ENCODE measurements around the gene MGAT5B. TPM values are rescaled to one million over a fixed set of nuclear protein-coding genes. Genes with fewer than 3 reads are reported as not detected.

Gene MGAT5B
- total RNA-seq, 1 donor from 2014 or later = 7.5 TPM

DNA sequence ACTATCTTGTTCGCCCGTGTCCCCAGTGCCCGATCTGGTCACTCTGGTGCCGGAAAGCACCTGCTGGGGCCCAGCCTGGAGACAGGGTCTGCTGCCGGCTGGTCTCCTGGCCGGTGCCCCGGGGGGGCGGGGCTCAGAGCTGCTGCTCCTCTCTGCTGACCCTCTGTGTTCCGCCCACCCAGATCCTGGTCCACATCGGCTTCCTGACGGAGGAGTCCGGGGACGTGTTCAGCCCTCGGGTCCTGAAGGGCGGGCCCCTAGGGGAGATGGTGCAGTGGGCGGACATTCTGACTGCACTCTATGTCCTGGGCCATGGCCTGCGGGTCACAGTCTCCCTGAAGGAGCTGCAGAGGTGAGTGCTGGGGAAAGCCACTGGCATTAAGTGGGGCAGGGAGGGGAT, 37.6 kb downstream of the MGAT5B start:
- DNase-seq (ENCODE audit: low read depth) = no peak
- H3K4me3 ChIP-seq (ENCODE audit: low read depth, low read length) = no peak overlapping the region
- no peak for TF ChIP-seq CTCF (conservative IDR thresholded peaks at IDR 0.05; ENCODE audit: low read depth, low read length)

DNA sequence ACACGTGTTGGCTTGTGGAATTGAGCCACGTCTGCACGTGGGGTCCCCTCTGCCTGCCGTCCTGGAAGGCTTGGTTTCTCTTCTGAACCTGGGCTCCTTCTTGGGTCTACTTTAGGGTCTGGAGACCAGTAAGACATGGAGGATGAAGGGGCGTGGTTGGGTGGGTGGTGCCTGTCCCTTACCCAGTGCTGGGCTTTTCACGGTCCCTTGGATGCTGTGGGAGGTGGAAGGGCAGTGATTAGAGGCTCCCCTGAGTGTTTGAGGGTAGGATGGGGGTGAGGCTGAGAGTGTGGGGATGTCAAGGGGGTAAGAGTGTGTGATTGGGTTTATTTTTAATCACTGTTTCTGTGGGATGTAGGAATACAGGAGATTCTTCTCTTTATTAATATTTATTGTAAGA, 38.3 kb downstream of the MGAT5B start:
- DNase-seq (ENCODE audit: low read depth) = no peak
- no peak for TF ChIP-seq CTCF (conservative IDR thresholded peaks at IDR 0.05; ENCODE audit: low read depth, low read length)
- no peak overlapping the region for H3K4me3 ChIP-seq (ENCODE audit: low read depth, low read length)

DNA sequence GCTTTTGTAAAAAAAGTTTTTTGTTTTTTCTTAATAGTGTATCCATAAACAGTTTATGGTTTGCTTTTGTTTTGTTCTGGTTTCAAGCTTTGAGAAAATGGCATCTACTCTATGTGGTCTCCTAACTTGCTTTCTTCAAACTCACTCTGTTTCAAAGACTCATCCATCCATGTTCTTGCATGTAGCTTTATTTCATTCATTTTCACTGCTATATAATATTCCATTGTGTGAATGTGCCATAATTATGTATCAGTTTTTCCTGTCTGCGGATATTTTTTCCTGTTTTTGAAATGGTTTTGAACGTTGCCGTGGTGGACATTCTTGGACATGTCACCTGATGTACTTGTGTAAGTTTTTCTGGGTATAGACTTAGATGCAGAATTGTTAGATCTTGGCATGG, 39.1 kb downstream of the MGAT5B start:
- no peak overlapping the region for H3K4me3 ChIP-seq (ENCODE audit: low read depth, low read length)
- DNase-seq (ENCODE audit: low read depth) = no peak
- no peak for TF ChIP-seq CTCF (conservative IDR thresholded peaks at IDR 0.05; ENCODE audit: low read depth, low read length)

GRCh38 chr17:76909971-76910760, 42.0 kb downstream of the MGAT5B start:
- no peak overlapping the region for H3K4me3 ChIP-seq (ENCODE audit: low read depth, low read length)
- no peak for DNase-seq (ENCODE audit: low read depth)
- no peak for TF ChIP-seq CTCF (conservative IDR thresholded peaks at IDR 0.05; ENCODE audit: low read depth, low read length)

- no peak overlapping the region for H3K4me3 ChIP-seq (ENCODE audit: low read depth, low read length)
- no peak for DNase-seq (ENCODE audit: low read depth)
- no peak for TF ChIP-seq CTCF (conservative IDR thresholded peaks at IDR 0.05; ENCODE audit: low read depth, low read length)
Measured at GRCh38 chr17:76911299-76912017, 43.3 kb downstream of the MGAT5B start.

DNA sequence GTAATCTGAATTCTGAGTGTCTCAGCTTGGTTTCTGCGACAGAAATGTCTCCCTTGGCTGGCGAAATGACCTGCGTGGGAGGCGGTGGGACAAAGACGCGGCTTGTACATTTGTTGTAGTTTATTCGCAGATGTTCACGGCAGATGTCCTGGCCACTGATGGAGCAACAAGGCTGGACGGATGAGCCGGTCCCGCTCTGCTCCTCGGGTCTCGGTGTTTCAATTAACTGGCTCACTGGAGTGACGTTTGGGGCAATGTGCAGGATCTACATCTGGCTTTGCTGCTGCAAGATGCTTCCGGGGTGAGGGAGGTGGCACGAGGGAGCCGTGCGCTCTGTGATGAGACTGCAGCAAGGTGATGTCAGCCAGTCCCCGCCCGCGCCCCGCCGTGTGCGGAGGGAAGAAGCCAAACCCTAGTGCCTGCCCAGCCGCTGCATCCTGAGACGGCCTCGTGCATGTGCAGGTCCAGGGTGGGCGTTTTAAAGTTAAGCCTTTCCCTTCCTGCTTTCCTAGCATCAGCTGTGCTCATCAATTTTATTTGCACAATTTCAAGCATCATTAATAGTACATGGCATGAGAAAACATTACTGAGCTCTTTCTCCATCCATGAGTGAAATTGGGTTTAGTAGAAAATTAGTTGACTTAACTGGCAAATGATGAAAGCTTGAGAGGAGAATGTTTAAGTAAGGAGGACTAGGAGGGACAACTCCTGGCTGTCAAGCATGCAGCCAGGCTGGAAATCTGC, 44.4 kb downstream of the MGAT5B start:
- H3K4me3 ChIP-seq (ENCODE audit: low read depth, low read length) = no peak overlapping the region
- TF ChIP-seq CTCF (conservative IDR thresholded peaks at IDR 0.05; ENCODE audit: low read depth, low read length) = no peak
- DNase-seq (ENCODE audit: low read depth) = no peak
